Dedifferentiated amniotic fluid mesenchymal stem cell (primary cell): ENCODE measurements around the gene GNS.
"Not testable (repeated sequence)": the region's sequence is repeated elsewhere in the genome, so short reads cannot be mapped to it uniquely, and the experiment has no call there.

Experiments
- DNase-seq: peaks from one replicate; pipeline ENCODE4 v3.0.0-alpha.2; 2016; ENCODE audit errors: extremely low spot score

GNS gene

GRCh38 chr12:64779354-64779974 lies 20.3 kb upstream of the GNS start:
- DNase-seq = no peak

- DNase-seq = not testable (repeated sequence)
Observed at GRCh38 chr12:64775147-64775736, 16.0 kb upstream of the GNS start.

- no peak for DNase-seq
Observed at GRCh38 chr12:64773386-64773785, 14.2 kb upstream of the GNS start.

- no peak for DNase-seq
Observed at GRCh38 chr12:64767495-64767894, 8.3 kb upstream of the GNS start.

GRCh38 chr12:64760808-64761573 lies 1.8 kb upstream of the GNS start:
- no peak for DNase-seq

GRCh38 chr12:64757771-64758170 lies 1.4 kb downstream of the GNS start:
- DNase-seq = no peak

- DNase-seq = no peak
Observed at GRCh38 chr12:64756376-64756775, 2.8 kb downstream of the GNS start.

- no peak for DNase-seq
Observed at GRCh38 chr12:64753427-64753826, 5.8 kb downstream of the GNS start.

- DNase-seq = no peak
Observed at GRCh38 chr12:64752833-64753238, 6.4 kb downstream of the GNS start.

GRCh38 chr12:64752032-64752431 lies 7.2 kb downstream of the GNS start:
- DNase-seq = no peak

GRCh38 chr12:64749461-64750200 lies 9.6 kb downstream of the GNS start:
- DNase-seq = no peak

GRCh38 chr12:64747695-64748094 lies 11.5 kb downstream of the GNS start:
- DNase-seq = no peak

- no peak for DNase-seq
Observed at GRCh38 chr12:64746663-64747062, 12.5 kb downstream of the GNS start.

GRCh38 chr12:64745980-64746379 lies 13.2 kb downstream of the GNS start:
- no peak for DNase-seq

- no peak for DNase-seq
Observed at GRCh38 chr12:64745259-64745807, 13.9 kb downstream of the GNS start.

GRCh38 chr12:64744422-64745258 lies 14.6 kb downstream of the GNS start:
- DNase-seq = no peak

- DNase-seq = no peak
Observed at GRCh38 chr12:64743206-64743605, 16.0 kb downstream of the GNS start.

- no peak for DNase-seq
Observed at GRCh38 chr12:64742416-64742815, 16.8 kb downstream of the GNS start.

GRCh38 chr12:64740646-64741045 lies 18.6 kb downstream of the GNS start:
- no peak for DNase-seq

GRCh38 chr12:64739778-64740177 lies 19.4 kb downstream of the GNS start:
- DNase-seq = no peak

GRCh38 chr12:64737539-64737938 lies 21.7 kb downstream of the GNS start:
- no peak for DNase-seq
